Stimulated activated CD4-positive, alpha-beta T cell treated with anti-CD3 and anti-CD28 coated beads, Interleukin-4, amount 100 ng/mL, for 48 hours (primary cell): ENCODE results near the gene MTHFD1.

Source experiments
- DNase-seq, 2 donors: peaks; one replicate each; pipeline ENCODE4 v3.0.0-alpha.2; 2020; ENCODE audit warnings: low read depth in 2 of 2

The MTHFD1 gene

GRCh38 chr14:64447876-64448670 lies 59.9 kb downstream of the MTHFD1 start:
- no peak for DNase-seq

GRCh38 chr14:64450255-64450654 lies 62.1 kb downstream of the MTHFD1 start:
- DNase-seq, result no peak

- no peak for DNase-seq
Observed at GRCh38 chr14:64454671-64455070, 66.5 kb downstream of the MTHFD1 start.

- no peak for DNase-seq
Observed at GRCh38 chr14:64459405-64460136, 71.4 kb downstream of the MTHFD1 start.

- no peak for DNase-seq
Observed at GRCh38 chr14:64461221-64461620, 73.1 kb downstream of the MTHFD1 start.

GRCh38 chr14:64463195-64463594 lies 75.0 kb downstream of the MTHFD1 start:
- no peak for DNase-seq

GRCh38 chr14:64463873-64464272 lies 75.7 kb downstream of the MTHFD1 start:
- no peak for DNase-seq

GRCh38 chr14:64464651-64465050 lies 76.5 kb downstream of the MTHFD1 start:
- no peak for DNase-seq

GRCh38 chr14:64465191-64465822 lies 77.2 kb downstream of the MTHFD1 start, which contains the start of gene AKAP5:
Gene AKAP5, plus strand, starts transcription at chr14:64465499. Its CDS starts 2,896 bp downstream, at chr14:64468395.
- peak; percentile 38 to 47 for DNase-seq

GRCh38 chr14:64465831-64466554 lies 77.8 kb downstream of the MTHFD1 start:
- no peak for DNase-seq

- DNase-seq, result no peak
Observed at GRCh38 chr14:64467101-64467500, 78.9 kb downstream of the MTHFD1 start.

- no peak for DNase-seq
Observed at GRCh38 chr14:64467566-64467965, 79.4 kb downstream of the MTHFD1 start.

GRCh38 chr14:64468451-64468850 lies 80.3 kb downstream of the MTHFD1 start:
- no peak for DNase-seq

- no peak for DNase-seq
Observed at GRCh38 chr14:64474041-64474440, 85.9 kb downstream of the MTHFD1 start.

GRCh38 chr14:64474698-64475097 lies 86.5 kb downstream of the MTHFD1 start:
- DNase-seq, result no peak

GRCh38 chr14:64475585-64476273 lies 87.6 kb downstream of the MTHFD1 start:
- DNase-seq, result no peak

GRCh38 chr14:64476438-64476837 lies 88.3 kb downstream of the MTHFD1 start:
- no peak for DNase-seq

GRCh38 chr14:64478634-64479250 lies 90.6 kb downstream of the MTHFD1 start:
- DNase-seq, result no peak

GRCh38 chr14:64488590-64489099 lies 100.5 kb downstream of the MTHFD1 start:
- DNase-seq, result no peak

GRCh38 chr14:64491637-64492036 lies 103.5 kb downstream of the MTHFD1 start:
- no peak for DNase-seq

GRCh38 chr14:64493455-64493854 lies 105.3 kb downstream of the MTHFD1 start:
- no peak for DNase-seq
